ENCODE data around the gene ACSL1. TPM values are rescaled to one million over a fixed set of nuclear protein-coding genes. Genes with fewer than 3 reads are reported as not detected.
"Not testable (repeated sequence)": the region's sequence is repeated elsewhere in the genome, so short reads cannot be mapped to it uniquely, and the experiment has no call there.

ACSL1 gene
- total RNA-seq, 2 experiments from 2014 or later = 24.3 to 32.9 TPM

DNA sequence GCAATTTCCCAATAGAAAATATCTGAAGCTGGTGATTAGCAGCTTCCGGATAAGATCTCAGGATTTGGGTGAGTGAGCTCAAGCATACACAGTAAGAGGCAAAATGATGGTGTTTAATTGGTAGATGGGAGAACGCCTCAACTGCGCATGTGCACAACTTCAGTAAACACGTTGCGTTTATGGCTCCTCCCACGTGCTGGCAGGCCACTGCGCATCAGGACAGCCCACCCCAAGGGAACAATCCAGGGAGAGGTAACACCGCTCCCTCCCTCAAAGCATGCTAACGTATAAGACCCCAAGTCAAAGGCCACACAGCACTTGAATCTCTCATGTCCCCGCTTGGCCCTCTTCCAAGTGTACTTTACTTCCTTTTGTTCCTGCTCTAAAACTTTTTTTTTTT, 81.5 kb downstream of the ACSL1 start:
- DNase-seq (ENCODE audit: low spot score) = no peak
- Histone ChIP-seq H3K27ac (ENCODE audit: low read depth, low read length, poor library complexity, severe bottlenecking) (no peak overlapping the region), H3K4me3 (ENCODE audit: low read depth, low read length, poor library complexity, severe bottlenecking) (no peak overlapping the region), H2AFZ (ENCODE audit: low read length) (no peak overlapping the region), H3K4me2 (ENCODE audit: low read length) (no peak overlapping the region), H3K79me2 (ENCODE audit: insufficient read depth, low read depth, low read length) (no peaks in the 10 kb centered on the region), H3K9me2 (ENCODE audit: insufficient read depth, low read length) (no peaks in the 10 kb centered on the region), H3K36me3 (ENCODE audit: insufficient read depth, low read length) (no peaks in the 10 kb centered on the region), H3K9me3 (ENCODE audit: low read length) (no peaks in the 10 kb centered on the region), H4K20me1 (ENCODE audit: insufficient read depth, low read length) (no peaks in the 10 kb centered on the region), H3K4me1 (ENCODE audit: insufficient read depth, low read length, poor library complexity, severe bottlenecking) (peaks cover 15% of the 10 kb centered on the region)
- TF ChIP-seq EZH2phosphoT487 (IDR thresholded peaks at IDR 0.05; ENCODE audit: borderline replicate concordance, low read depth, low read length) = no peak
- TF ChIP-seq, protein P1, sequence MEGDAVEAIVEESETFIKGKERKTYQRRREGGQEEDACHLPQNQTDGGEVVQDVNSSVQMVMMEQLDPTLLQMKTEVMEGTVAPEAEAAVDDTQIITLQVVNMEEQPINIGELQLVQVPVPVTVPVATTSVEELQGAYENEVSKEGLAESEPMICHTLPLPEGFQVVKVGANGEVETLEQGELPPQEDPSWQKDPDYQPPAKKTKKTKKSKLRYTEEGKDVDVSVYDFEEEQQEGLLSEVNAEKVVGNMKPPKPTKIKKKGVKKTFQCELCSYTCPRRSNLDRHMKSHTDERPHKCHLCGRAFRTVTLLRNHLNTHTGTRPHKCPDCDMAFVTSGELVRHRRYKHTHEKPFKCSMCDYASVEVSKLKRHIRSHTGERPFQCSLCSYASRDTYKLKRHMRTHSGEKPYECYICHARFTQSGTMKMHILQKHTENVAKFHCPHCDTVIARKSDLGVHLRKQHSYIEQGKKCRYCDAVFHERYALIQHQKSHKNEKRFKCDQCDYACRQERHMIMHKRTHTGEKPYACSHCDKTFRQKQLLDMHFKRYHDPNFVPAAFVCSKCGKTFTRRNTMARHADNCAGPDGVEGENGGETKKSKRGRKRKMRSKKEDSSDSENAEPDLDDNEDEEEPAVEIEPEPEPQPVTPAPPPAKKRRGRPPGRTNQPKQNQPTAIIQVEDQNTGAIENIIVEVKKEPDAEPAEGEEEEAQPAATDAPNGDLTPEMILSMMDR (conservative IDR thresholded peaks at IDR 0.05; ENCODE audit: low read length) = no peak
- ChIA-PET CTCF (ENCODE audit: unreplicated experiment) (interaction anchor here (0.8 kb wide), 1 partner anchor 479 kb away, joined by 3 read pairs; no protein-coding TSS in a partner anchor), POLR2A (no interaction called here)
- BruUV-seq (replicated peaks) = no TSS peak
- intact Hi-C loops (cut with micrococcal nuclease; ENCODE audit: unreplicated experiment) = loop anchor here (2.0 kb wide), 2 partner anchors 73 to 353 kb away; no protein-coding TSS in a partner anchor

DNA sequence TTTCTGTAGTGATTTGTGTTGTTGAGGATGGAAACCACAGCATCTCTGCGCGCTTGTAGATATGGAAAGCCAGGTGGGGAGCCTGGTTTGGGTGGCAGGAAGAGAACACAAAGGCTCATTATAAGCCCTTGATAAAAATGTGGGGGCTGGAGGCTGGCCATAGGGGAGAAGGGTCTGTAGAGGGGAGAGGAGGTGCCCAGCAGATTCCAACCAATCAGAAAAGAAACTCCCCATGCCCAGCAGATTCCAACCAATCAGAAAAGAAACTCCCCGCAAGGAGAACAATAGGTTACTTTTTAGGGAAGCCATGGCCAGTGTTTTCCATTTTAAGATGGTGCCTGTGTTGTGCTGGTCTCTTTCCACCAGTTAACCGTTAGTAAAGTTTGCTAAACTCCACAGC, 82.1 kb downstream of the ACSL1 start:
- Histone ChIP-seq H3K9me3 (ENCODE audit: low read length) (no peaks in the 10 kb centered on the region), H3K27ac (ENCODE audit: low read depth, low read length, poor library complexity, severe bottlenecking) (no peak overlapping the region), H3K4me1 (ENCODE audit: insufficient read depth, low read length, poor library complexity, severe bottlenecking) (peaks cover 15% of the 10 kb centered on the region), H3K4me3 (ENCODE audit: low read depth, low read length, poor library complexity, severe bottlenecking) (no peak overlapping the region), H4K20me1 (ENCODE audit: insufficient read depth, low read length) (no peaks in the 10 kb centered on the region), H3K9me2 (ENCODE audit: insufficient read depth, low read length) (no peaks in the 10 kb centered on the region), H3K4me2 (ENCODE audit: low read length) (no peak overlapping the region), H2AFZ (ENCODE audit: low read length) (no peak overlapping the region), H3K79me2 (ENCODE audit: insufficient read depth, low read depth, low read length) (no peaks in the 10 kb centered on the region), H3K36me3 (ENCODE audit: insufficient read depth, low read length) (no peaks in the 10 kb centered on the region)
- POLR2A ChIA-PET = no interaction called here
- DNase-seq (ENCODE audit: low spot score) = no peak
- intact Hi-C loops (cut with micrococcal nuclease; ENCODE audit: unreplicated experiment) = loop anchor here (2.0 kb wide), 2 partner anchors 73 to 353 kb away; no protein-coding TSS in a partner anchor
- TF ChIP-seq, protein P1 (conservative IDR thresholded peaks at IDR 0.05; ENCODE audit: low read length) = no peak
- TF ChIP-seq EZH2phosphoT487 (IDR thresholded peaks at IDR 0.05; ENCODE audit: borderline replicate concordance, low read depth, low read length) = no peak
- BruUV-seq (replicated peaks) = no TSS peak
- CTCF ChIA-PET (ENCODE audit: unreplicated experiment) = interaction anchor here (0.8 kb wide), 1 partner anchor 478 kb away, joined by 3 read pairs; no protein-coding TSS in a partner anchor

DNA sequence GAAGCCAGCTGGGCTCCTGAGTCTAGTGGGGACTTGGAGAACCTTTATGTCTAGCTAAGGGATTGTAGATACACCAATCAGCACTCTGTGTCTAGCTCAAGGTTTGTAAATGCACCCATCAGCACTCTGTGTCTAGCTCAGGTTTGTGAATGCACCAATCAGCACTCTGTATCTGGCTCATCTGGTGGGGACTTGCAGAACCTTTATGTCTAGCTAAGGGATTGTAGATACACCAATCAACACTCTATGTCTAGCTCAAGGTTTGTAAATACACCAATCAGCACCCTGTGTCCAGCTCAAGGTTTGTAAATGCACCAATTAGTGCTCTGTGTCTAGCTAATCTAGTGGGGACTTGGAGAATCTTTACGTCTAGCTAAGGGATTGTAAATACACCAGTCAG, 84.1 kb downstream of the ACSL1 start:
- ChIA-PET POLR2A (interaction anchor here (0.8 to 1.1 kb wide), 4 partner anchors 17 to 388 kb away, joined by 3 read pairs; partner anchors contain the start of genes CASP3 and PRIMPOL), CTCF (ENCODE audit: unreplicated experiment) (interaction anchor here (1.5 kb wide), 1 partner anchor 10 kb away, joined by 3 read pairs; no protein-coding TSS in a partner anchor)
- H3K9me2 ChIP-seq (ENCODE audit: insufficient read depth, low read length); H3K4me3 ChIP-seq (ENCODE audit: low read depth, low read length, poor library complexity, severe bottlenecking); H3K27ac ChIP-seq (ENCODE audit: low read depth, low read length, poor library complexity, severe bottlenecking); H3K79me2 ChIP-seq (ENCODE audit: insufficient read depth, low read depth, low read length); H3K36me3 ChIP-seq (ENCODE audit: insufficient read depth, low read length); DNase-seq (ENCODE audit: low spot score); H2AFZ ChIP-seq (ENCODE audit: low read length); H4K20me1 ChIP-seq (ENCODE audit: insufficient read depth, low read length); intact Hi-C loops (cut with micrococcal nuclease; ENCODE audit: unreplicated experiment); H3K9me3 ChIP-seq (ENCODE audit: low read length); H3K4me2 ChIP-seq (ENCODE audit: low read length); BruUV-seq (replicated peaks): not testable (repeated sequence)
- H3K4me1 ChIP-seq (ENCODE audit: insufficient read depth, low read length, poor library complexity, severe bottlenecking) = peaks cover 15% of the 10 kb centered on the region

All from OCI-LY7 (cell line).